Natural killer cell (primary cell): Measurements from ENCODE around the gene JDP2. TPM values are rescaled to one million over a fixed set of nuclear protein-coding genes. Genes with fewer than 3 reads are reported as not detected.

Source experiments
- ATAC-seq, 3 donors: fragments of 150-1000 bp in 2 of 3; fragments of 200-7000 bp in 1 of 3; cut with Tn5 transposase; 1 replicate in 1 of 3; 2 replicates in 2 of 3; pipeline ENCODE4 v1.10.0; 2021; ENCODE audit warnings: mild to moderate bottlenecking in 2 of 3, moderate library complexity in 2 of 3
- DNase-seq, 2 donors: peaks; one replicate each; pipeline versions ENCODE4 v3.0.0 to v3.0.0-alpha.2; 2013 to 2021; ENCODE audit warnings: mixed read lengths in 1 of 2
- H3K27ac ChIP-seq: one replicate; pipeline ENCODE4 v1.5.1; 2013; ENCODE audit warnings: mild to moderate bottlenecking, low read length
- H3K27me3 ChIP-seq: one replicate; pipeline ENCODE4 v1.6.1; 2013; ENCODE audit warnings: low read length; ENCODE audit not compliant: control insufficient read depth, insufficient read depth
- H3K36me3 ChIP-seq: one replicate; pipeline ENCODE4 v1.6.1; 2013; ENCODE audit warnings: low read length; ENCODE audit not compliant: control insufficient read depth, insufficient read depth
- H3K4me1 ChIP-seq: one replicate; pipeline ENCODE4 v1.6.1; 2013; ENCODE audit warnings: low read length; ENCODE audit not compliant: control insufficient read depth, insufficient read depth
- H3K4me3 ChIP-seq: one replicate; pipeline ENCODE4 v1.5.1; 2013; ENCODE audit warnings: low read length
- H3K9me3 ChIP-seq: one replicate; pipeline ENCODE4 v1.6.1; 2013; ENCODE audit warnings: low read length; ENCODE audit not compliant: control insufficient read depth, insufficient read depth
- H3K27ac Mint-ChIP-seq, 2 donors: one replicate each; pipeline ENCODE4 v1.8.0; 2022; ENCODE audit warnings: mild to moderate bottlenecking in 2 of 2, mixed read lengths in 2 of 2, moderate library complexity in 1 of 2
- H3K27me3 Mint-ChIP-seq, 2 donors: one replicate each; pipeline ENCODE4 v1.8.0; 2022; ENCODE audit warnings: low read depth in 2 of 2, mixed read lengths in 2 of 2
- H3K36me3 Mint-ChIP-seq: one replicate; pipeline ENCODE4 v1.8.0; 2022; ENCODE audit warnings: mixed read lengths
- H3K4me1 Mint-ChIP-seq, 2 donors: one replicate each; pipeline ENCODE4 v1.8.0; 2022; ENCODE audit warnings: mixed read lengths in 2 of 2
- H3K4me3 Mint-ChIP-seq: one replicate; pipeline ENCODE4 v1.8.0; 2022; ENCODE audit warnings: mild to moderate bottlenecking, moderate library complexity, mixed read lengths
- H3K9me3 Mint-ChIP-seq, 2 donors: one replicate each; pipeline ENCODE4 v1.8.0; 2022; ENCODE audit warnings: mixed read lengths in 2 of 2
- WGBS: methylation state at CpG from one replicate; pipeline ENCODE4 v1.1.7; 2013; ENCODE audit warnings: missing lambda C conversion rate; ENCODE audit not compliant: insufficient coverage; 5-methylcytosine and 5-hydroxymethylcytosine counted together
- intact Hi-C: fragments of 100-400 bp; cut with micrococcal nuclease; formaldehyde crosslinking; loops from one replicate; pipeline ENCODE4 v1.14.2; 2022
- total RNA-seq, 4 donors: library from RNA; stranded (reverse); fragments of 120-200 nt in 1 of 4; gene quantifications; one replicate each; pipeline versions ENCODE4 v1.2.3 to v1.2.4, GENCODE V29; 2013 to 2022
- TF ChIP-seq, protein P1 (sequence below): fragments of 200-600 bp; IDR thresholded peaks from one replicate; pipeline ENCODE4 v1.8.0; 2022; ENCODE audit warnings: antibody characterized with exemption

The JDP2 gene
- total RNA-seq, 3 donors from 2014 or later (not counting 1 experiment from before 2014, with no cell fraction given), result 1.9 to 10.5 (median 3.2) TPM

DNA sequence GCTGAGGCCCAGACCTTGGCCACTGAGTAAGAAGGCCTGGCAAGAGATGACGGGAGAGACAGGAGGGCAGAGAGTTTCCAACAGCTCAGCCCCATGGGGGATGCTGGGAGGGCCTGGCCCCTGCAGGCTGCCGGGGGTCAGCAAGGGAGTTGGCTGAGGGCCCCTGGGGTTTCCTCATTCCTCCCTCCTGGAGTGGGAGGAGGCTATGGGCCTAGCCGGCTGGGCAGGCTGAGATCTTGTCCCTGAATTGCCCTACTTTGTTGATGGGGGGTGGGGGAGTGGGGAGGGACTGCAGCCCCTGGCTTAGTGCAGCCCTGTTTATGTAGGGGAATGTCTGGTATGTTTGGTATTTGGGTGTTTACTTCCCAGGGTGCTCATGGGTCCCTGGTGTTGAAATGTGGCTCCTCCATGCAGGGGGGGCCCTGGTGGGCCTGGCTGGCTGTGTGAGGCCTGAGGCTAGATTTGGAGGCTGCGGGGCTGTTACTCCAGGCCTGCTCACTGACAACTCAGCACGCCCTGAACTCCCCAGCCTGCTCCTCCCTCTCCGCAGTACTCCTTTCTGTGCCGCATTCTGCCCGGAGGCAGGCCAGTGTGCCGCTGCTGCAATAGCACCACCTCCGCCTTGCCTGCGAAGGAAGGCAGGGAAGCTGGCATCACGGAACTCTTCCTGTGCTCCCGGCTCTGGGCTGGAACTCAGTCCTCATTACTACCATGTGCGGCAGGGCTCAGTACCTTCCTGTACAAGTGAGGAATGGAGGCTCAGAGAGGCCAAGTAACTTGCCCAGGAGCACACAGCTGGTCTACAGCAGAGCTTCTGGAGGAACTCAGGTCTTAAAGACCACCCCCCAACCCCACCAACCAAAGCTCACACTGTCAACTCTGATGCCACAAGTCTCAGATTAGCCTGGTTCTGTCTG, 25.3 kb downstream of the JDP2 start:
- Histone ChIP-seq H3K4me1 (peaks cover 4% of the 10 kb centered on the region), H3K27ac (no peak overlapping the region), H3K27me3 (no peaks in the 10 kb centered on the region), H3K36me3 (no peaks in the 10 kb centered on the region), H3K9me3 (no peaks in the 10 kb centered on the region), H3K4me3 (no peak overlapping the region)
- no peak overlapping the region for H3K4me3 Mint-ChIP-seq
- no peak overlapping the region for H3K27ac Mint-ChIP-seq
- peaks cover 0 to 13% of the 10 kb centered on the region in 2 donors for H3K4me1 Mint-ChIP-seq
- TF ChIP-seq, protein P1, sequence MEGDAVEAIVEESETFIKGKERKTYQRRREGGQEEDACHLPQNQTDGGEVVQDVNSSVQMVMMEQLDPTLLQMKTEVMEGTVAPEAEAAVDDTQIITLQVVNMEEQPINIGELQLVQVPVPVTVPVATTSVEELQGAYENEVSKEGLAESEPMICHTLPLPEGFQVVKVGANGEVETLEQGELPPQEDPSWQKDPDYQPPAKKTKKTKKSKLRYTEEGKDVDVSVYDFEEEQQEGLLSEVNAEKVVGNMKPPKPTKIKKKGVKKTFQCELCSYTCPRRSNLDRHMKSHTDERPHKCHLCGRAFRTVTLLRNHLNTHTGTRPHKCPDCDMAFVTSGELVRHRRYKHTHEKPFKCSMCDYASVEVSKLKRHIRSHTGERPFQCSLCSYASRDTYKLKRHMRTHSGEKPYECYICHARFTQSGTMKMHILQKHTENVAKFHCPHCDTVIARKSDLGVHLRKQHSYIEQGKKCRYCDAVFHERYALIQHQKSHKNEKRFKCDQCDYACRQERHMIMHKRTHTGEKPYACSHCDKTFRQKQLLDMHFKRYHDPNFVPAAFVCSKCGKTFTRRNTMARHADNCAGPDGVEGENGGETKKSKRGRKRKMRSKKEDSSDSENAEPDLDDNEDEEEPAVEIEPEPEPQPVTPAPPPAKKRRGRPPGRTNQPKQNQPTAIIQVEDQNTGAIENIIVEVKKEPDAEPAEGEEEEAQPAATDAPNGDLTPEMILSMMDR, result no peak
- H3K9me3 Mint-ChIP-seq, result no peaks in the 10 kb centered on the region
- H3K27me3 Mint-ChIP-seq, result peaks cover 6% of the 10 kb centered on the region in 2 donors
- intact Hi-C loops, result no loop called here
- 91% methylated on average over 14 of the region's 14 CpGs for WGBS
- no peak for ATAC-seq
- no peaks in the 10 kb centered on the region for H3K36me3 Mint-ChIP-seq
- no peak for DNase-seq

DNA sequence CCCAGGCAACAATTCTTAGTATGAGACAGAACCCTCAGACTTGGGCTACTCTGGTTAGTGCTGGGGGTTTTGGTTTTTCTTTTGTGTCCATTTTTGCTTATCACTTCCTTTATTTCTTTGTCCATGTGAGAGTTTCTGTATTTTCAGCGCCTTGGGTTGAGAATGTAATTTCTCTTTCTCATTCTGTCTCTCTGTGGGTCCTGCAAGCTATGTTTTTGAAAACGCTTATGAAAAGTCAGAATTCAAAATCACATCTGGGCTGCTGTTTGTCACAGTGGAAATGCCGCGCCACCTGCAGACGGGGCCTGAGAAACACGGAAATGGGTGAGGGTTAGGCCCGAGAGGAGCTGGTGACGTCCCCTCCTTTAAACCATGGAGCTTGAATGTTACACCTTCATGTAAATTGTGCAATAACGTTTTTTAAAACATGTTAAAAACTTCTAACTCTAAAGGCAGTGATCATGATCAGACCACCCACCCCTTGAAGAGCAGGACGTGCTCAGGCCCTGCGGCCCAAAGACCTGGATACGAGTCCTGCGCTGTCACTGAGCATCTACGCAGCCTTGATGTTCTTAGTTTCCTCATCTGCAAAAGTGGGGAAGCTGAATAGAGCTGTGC, 26.1 kb downstream of the JDP2 start:
- H3K27me3 ChIP-seq, result no peaks in the 10 kb centered on the region
- Mint-ChIP-seq H3K4me1 (peaks cover 7 to 19% of the 10 kb centered on the region in 2 donors), H3K4me3 (no peak overlapping the region), H3K9me3 (no peaks in the 10 kb centered on the region), H3K27me3 (peaks cover 2 to 6% of the 10 kb centered on the region in 2 donors), H3K27ac (no peak overlapping the region), H3K36me3 (no peaks in the 10 kb centered on the region)
- peaks cover 8% of the 10 kb centered on the region for H3K4me1 ChIP-seq
- WGBS, result 53% methylated on average over 14 of the region's 14 CpGs
- H3K4me3 ChIP-seq, result no peak overlapping the region
- no peaks in the 10 kb centered on the region for H3K9me3 ChIP-seq
- TF ChIP-seq, protein P1, result no peak
- no peaks in the 10 kb centered on the region for H3K36me3 ChIP-seq
- ATAC-seq (peak in 2 of 3 donors; percentile 53 to 57), DNase-seq (peak in 1 of 2 donors; percentile 54)
- intact Hi-C loops, result no loop called here
- no peak overlapping the region for H3K27ac ChIP-seq

DNA sequence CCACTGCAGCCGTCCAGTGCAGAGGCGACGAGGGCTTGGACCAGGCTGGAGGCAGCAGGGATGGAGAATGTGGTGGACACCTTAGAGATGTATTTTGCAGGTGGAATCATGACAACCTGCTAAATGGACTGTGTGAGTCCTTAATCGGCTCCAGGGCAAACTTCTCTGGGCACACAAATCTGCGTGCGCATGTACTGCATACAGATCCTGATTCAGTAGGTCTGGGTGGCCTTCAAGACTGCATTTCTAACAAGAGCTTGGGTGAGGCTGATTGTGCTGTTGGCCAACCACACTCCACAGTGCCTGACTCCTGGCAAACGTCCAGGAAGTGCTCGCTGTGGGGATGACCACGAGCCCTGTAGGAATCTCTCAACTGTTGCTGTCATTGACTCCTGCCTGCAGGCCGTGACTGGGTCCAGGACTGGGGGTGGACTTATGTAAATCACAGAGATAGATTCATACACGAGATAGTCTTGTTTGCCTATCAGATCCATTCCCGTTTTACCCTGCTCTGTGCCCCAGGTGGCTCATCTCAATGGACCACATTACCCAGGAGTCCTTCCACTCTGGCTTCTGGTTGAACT, 27.2 kb downstream of the JDP2 start:
- Mint-ChIP-seq H3K4me1 (peaks cover 9 to 23% of the 10 kb centered on the region in 2 donors), H3K27ac (no peak overlapping the region), H3K36me3 (no peaks in the 10 kb centered on the region), H3K27me3 (peaks cover 0 to 2% of the 10 kb centered on the region in 2 donors), H3K4me3 (no peak overlapping the region), H3K9me3 (no peaks in the 10 kb centered on the region)
- no peaks in the 10 kb centered on the region for H3K9me3 ChIP-seq
- H3K27ac ChIP-seq, result no peak overlapping the region
- H3K4me3 ChIP-seq, result no peak overlapping the region
- H3K36me3 ChIP-seq, result no peaks in the 10 kb centered on the region
- H3K27me3 ChIP-seq, result no peaks in the 10 kb centered on the region
- 76% methylated on average over 12 of the region's 12 CpGs for WGBS
- no peak for ATAC-seq
- no peak for DNase-seq
- intact Hi-C loops, result no loop called here
- peaks cover 17% of the 10 kb centered on the region for H3K4me1 ChIP-seq
- TF ChIP-seq, protein P1, result no peak
